Measurements from ENCODE around the gene SPIN2B. TPM values are rescaled to one million over a fixed set of nuclear protein-coding genes. Genes with fewer than 3 reads are reported as not detected.

SPIN2B gene
- total and polyA plus RNA-seq, 2 donors (not counting 3 experiments of a cell fraction or from before 2014, with no cell fraction given), result 7.1 to 8.8 TPM

- no peak overlapping the region for H3K4me2 ChIP-seq (ENCODE audit: insufficient read depth, low read length)
- H2AFZ ChIP-seq (ENCODE audit: low read depth, low read length), result no peak overlapping the region
- no peak for TF ChIP-seq POLR2AphosphoS5 (IDR thresholded peaks at IDR 0.05; ENCODE audit: insufficient read depth, low read depth, low read length)
- no peak for TF ChIP-seq JUN (IDR thresholded peaks at IDR 0.05; ENCODE audit: borderline replicate concordance, insufficient read depth, insufficient read length, low read depth)
- no peak for TF ChIP-seq MYC (IDR thresholded peaks at IDR 0.05; ENCODE audit: low read depth, low read length)
- TF ChIP-seq EZH2 (IDR thresholded peaks at IDR 0.05; ENCODE audit: borderline replicate concordance, low read depth, low read length, severe bottlenecking), result no peak
- TF ChIP-seq FOS (IDR thresholded peaks at IDR 0.05; ENCODE audit: borderline replicate concordance, insufficient read depth, low read length), result no peak
- TF ChIP-seq GATA2 (IDR thresholded peaks at IDR 0.05; ENCODE audit: insufficient read depth, insufficient read length, low read depth, low read length), result no peak
- TF ChIP-seq CTCF (IDR thresholded peaks at IDR 0.05; ENCODE audit: extremely low read depth in 1 of 2, insufficient read depth in 1 of 2, low read depth in 1 of 2, low read length in 2 of 2), result no peak
- no peak for TF ChIP-seq POLR2A (IDR thresholded peaks at IDR 0.05; ENCODE audit: low read depth, low read length)
- no peak for TF ChIP-seq MAX (IDR thresholded peaks at IDR 0.05; ENCODE audit: insufficient read depth, insufficient read length)
- H3K9ac ChIP-seq (replicated peaks; ENCODE audit: extremely low read depth, insufficient read depth, low read length), result no peak overlapping the region
- no peak overlapping the region for H3K4me3 ChIP-seq (replicated peaks in 1 of 3; ENCODE audit: insufficient read depth in 1 of 3, low read depth in 1 of 3, low read length in 3 of 3)
- H3K79me2 ChIP-seq (ENCODE audit: control insufficient read depth, insufficient read depth, low read length), result no peaks in the 10 kb centered on the region
- H3K27me3 ChIP-seq (ENCODE audit: control insufficient read depth in 2 of 2, insufficient read depth in 2 of 2, low read length in 2 of 2), result no peaks in the 10 kb centered on the region
- H3K27ac ChIP-seq (ENCODE audit: insufficient read depth, low read depth, low read length), result no peak overlapping the region
- intact Hi-C loops (cut with micrococcal nuclease) (no loop called here), dilution Hi-C loops (cut with MboI; ENCODE audit: extremely low pct_ligation_motif_present, low sequenced_read_pairs) (no loop called here)
- H3K9me3 ChIP-seq (replicated peaks; ENCODE audit: control insufficient read depth, insufficient read depth, low read length), result no peaks in the 10 kb centered on the region
- BruUV-seq (replicated peaks), result no TSS peak
- POLR2A ChIA-PET, result no interaction called here
- FAIRE-seq (no peak), DNase-seq (ENCODE audit: low read depth, low spot score) (no peak)
- H3K9me1 ChIP-seq (replicated peaks; ENCODE audit: control insufficient read depth, extremely low read depth, insufficient read depth, low read length), result no peaks in the 10 kb centered on the region
- H4K20me1 ChIP-seq (replicated peaks; ENCODE audit: control insufficient read depth, extremely low read depth, insufficient read depth, low read length), result no peaks in the 10 kb centered on the region
- H3K36me3 ChIP-seq (ENCODE audit: control insufficient read depth in 2 of 2, extremely low read depth in 1 of 2, insufficient read depth in 2 of 2, low read length in 2 of 2), result no peaks in the 10 kb centered on the region
- CTCF ChIA-PET, result no interaction called here
- H3K4me1 ChIP-seq (ENCODE audit: control insufficient read depth, extremely low read depth, insufficient read depth, low read length), result no peaks in the 10 kb centered on the region
Observed at GRCh38 chrX:57104921-57105398, 16.4 kb downstream of the SPIN2B start.
